Stimulated activated CD8-positive, alpha-beta memory T cell treated with anti-CD3 and anti-CD28 coated beads, Interleukin-7, amount 100 ng/mL, for 24 hours (primary cell): Measurements from ENCODE around the gene RBPMS2.

ENCODE experiments used
- DNase-seq: peaks from one replicate; pipeline ENCODE4 v3.0.0-alpha.2; 2020; ENCODE audit warnings: low read depth

RBPMS2 gene

GRCh38 chr15:64691896-64692565, 83.4 kb downstream of the RBPMS2 start:
- no peak for DNase-seq

- DNase-seq, result no peak
These were observed 84.7 kb downstream of the RBPMS2 start for GRCh38 chr15:64690578-64691296.

- no peak for DNase-seq
These were observed 85.4 kb downstream of the RBPMS2 start for GRCh38 chr15:64690008-64690407.
